Natural killer cell (primary cell): ENCODE data around the gene SYCP2. TPM values are rescaled to one million over a fixed set of nuclear protein-coding genes. Genes with fewer than 3 reads are reported as not detected.
A peak's percentile ranks its signal among the peaks of the same experiment; 100 is the strongest.

Experiments used
- ATAC-seq, 3 donors: fragments of 150-1000 bp in 2 of 3; fragments of 200-7000 bp in 1 of 3; cut with Tn5 transposase; 1 replicate in 1 of 3; 2 replicates in 2 of 3; pipeline ENCODE4 v1.10.0; 2021; ENCODE audit warnings: mild to moderate bottlenecking in 2 of 3, moderate library complexity in 2 of 3
- DNase-seq, 2 donors: peaks; one replicate each; pipeline versions ENCODE4 v3.0.0 to v3.0.0-alpha.2; 2013 to 2021; ENCODE audit warnings: mixed read lengths in 1 of 2
- H3K27ac ChIP-seq: one replicate; pipeline ENCODE4 v1.5.1; 2013; ENCODE audit warnings: mild to moderate bottlenecking, low read length
- H3K27me3 ChIP-seq: one replicate; pipeline ENCODE4 v1.6.1; 2013; ENCODE audit warnings: low read length; ENCODE audit not compliant: control insufficient read depth, insufficient read depth
- H3K36me3 ChIP-seq: one replicate; pipeline ENCODE4 v1.6.1; 2013; ENCODE audit warnings: low read length; ENCODE audit not compliant: control insufficient read depth, insufficient read depth
- H3K4me1 ChIP-seq: one replicate; pipeline ENCODE4 v1.6.1; 2013; ENCODE audit warnings: low read length; ENCODE audit not compliant: control insufficient read depth, insufficient read depth
- H3K4me3 ChIP-seq: one replicate; pipeline ENCODE4 v1.5.1; 2013; ENCODE audit warnings: low read length
- H3K9me3 ChIP-seq: one replicate; pipeline ENCODE4 v1.6.1; 2013; ENCODE audit warnings: low read length; ENCODE audit not compliant: control insufficient read depth, insufficient read depth
- H3K27ac Mint-ChIP-seq, 2 donors: one replicate each; pipeline ENCODE4 v1.8.0; 2022; ENCODE audit warnings: mild to moderate bottlenecking in 2 of 2, mixed read lengths in 2 of 2, moderate library complexity in 1 of 2
- H3K27me3 Mint-ChIP-seq, 2 donors: one replicate each; pipeline ENCODE4 v1.8.0; 2022; ENCODE audit warnings: low read depth in 2 of 2, mixed read lengths in 2 of 2
- H3K36me3 Mint-ChIP-seq: one replicate; pipeline ENCODE4 v1.8.0; 2022; ENCODE audit warnings: mixed read lengths
- H3K4me1 Mint-ChIP-seq, 2 donors: one replicate each; pipeline ENCODE4 v1.8.0; 2022; ENCODE audit warnings: mixed read lengths in 2 of 2
- H3K4me3 Mint-ChIP-seq: one replicate; pipeline ENCODE4 v1.8.0; 2022; ENCODE audit warnings: mild to moderate bottlenecking, moderate library complexity, mixed read lengths
- H3K9me3 Mint-ChIP-seq, 2 donors: one replicate each; pipeline ENCODE4 v1.8.0; 2022; ENCODE audit warnings: mixed read lengths in 2 of 2
- WGBS: methylation state at CpG from one replicate; pipeline ENCODE4 v1.1.7; 2013; ENCODE audit warnings: missing lambda C conversion rate; ENCODE audit not compliant: insufficient coverage; 5-methylcytosine and 5-hydroxymethylcytosine counted together
- intact Hi-C: fragments of 100-400 bp; cut with micrococcal nuclease; formaldehyde crosslinking; loops from one replicate; pipeline ENCODE4 v1.14.2; 2022
- total RNA-seq, 4 donors: library from RNA; stranded (reverse); fragments of 120-200 nt in 1 of 4; gene quantifications; one replicate each; pipeline versions ENCODE4 v1.2.3 to v1.2.4, GENCODE V29; 2013 to 2022
- TF ChIP-seq, protein P1 (sequence below): fragments of 200-600 bp; IDR thresholded peaks from one replicate; pipeline ENCODE4 v1.8.0; 2022; ENCODE audit warnings: antibody characterized with exemption

Gene SYCP2
- total RNA-seq, 3 donors from 2014 or later (not counting 1 experiment from before 2014, with no cell fraction given): 5.9 to 8.6 (median 7.0) TPM

DNA sequence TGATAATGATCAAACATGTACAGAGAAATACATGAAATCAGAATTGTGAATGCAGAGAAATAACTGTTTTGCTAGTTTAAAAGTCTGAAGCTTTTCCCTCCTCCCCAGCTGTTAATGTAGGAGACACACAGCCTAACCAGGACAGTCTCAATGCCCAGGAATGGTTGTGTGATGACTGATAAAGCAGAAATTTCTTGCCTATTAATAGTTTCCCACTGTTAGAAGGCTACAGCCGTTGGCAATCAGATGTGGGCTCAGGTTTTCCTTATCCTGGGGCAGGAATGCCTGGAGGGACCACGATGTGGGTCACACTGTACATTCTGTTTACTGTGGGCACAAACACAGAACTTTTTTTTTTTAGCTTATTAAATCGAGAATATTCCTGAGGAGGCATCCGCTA is 4.8 kb upstream of the SYCP2 start:
- TF ChIP-seq, protein P1, sequence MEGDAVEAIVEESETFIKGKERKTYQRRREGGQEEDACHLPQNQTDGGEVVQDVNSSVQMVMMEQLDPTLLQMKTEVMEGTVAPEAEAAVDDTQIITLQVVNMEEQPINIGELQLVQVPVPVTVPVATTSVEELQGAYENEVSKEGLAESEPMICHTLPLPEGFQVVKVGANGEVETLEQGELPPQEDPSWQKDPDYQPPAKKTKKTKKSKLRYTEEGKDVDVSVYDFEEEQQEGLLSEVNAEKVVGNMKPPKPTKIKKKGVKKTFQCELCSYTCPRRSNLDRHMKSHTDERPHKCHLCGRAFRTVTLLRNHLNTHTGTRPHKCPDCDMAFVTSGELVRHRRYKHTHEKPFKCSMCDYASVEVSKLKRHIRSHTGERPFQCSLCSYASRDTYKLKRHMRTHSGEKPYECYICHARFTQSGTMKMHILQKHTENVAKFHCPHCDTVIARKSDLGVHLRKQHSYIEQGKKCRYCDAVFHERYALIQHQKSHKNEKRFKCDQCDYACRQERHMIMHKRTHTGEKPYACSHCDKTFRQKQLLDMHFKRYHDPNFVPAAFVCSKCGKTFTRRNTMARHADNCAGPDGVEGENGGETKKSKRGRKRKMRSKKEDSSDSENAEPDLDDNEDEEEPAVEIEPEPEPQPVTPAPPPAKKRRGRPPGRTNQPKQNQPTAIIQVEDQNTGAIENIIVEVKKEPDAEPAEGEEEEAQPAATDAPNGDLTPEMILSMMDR: no peak
- H3K9me3 ChIP-seq: no peaks in the 10 kb centered on the region
- H3K27me3 ChIP-seq: no peaks in the 10 kb centered on the region
- H3K9me3 Mint-ChIP-seq: no peaks in the 10 kb centered on the region
- intact Hi-C loops: no loop called here
- no peaks in the 10 kb centered on the region for H3K36me3 Mint-ChIP-seq
- peaks cover 14% of the 10 kb centered on the region for H3K36me3 ChIP-seq
- H3K4me1 Mint-ChIP-seq: peaks cover 35 to 40% of the 10 kb centered on the region in 2 donors
- H3K4me1 ChIP-seq: peaks cover 25% of the 10 kb centered on the region
- H3K27ac Mint-ChIP-seq: peak overlapping the region; percentile 37 to 74
- ATAC-seq (no peak), DNase-seq (no peak)
- 81% methylated on average over 4 of the region's 4 CpGs for whole genome bisulfite sequencing
- no peaks in the 10 kb centered on the region for H3K27me3 Mint-ChIP-seq
- no peak overlapping the region for H3K4me3 ChIP-seq
- no peak overlapping the region for H3K27ac ChIP-seq
- H3K4me3 Mint-ChIP-seq: peak overlapping the region; percentile 87

DNA sequence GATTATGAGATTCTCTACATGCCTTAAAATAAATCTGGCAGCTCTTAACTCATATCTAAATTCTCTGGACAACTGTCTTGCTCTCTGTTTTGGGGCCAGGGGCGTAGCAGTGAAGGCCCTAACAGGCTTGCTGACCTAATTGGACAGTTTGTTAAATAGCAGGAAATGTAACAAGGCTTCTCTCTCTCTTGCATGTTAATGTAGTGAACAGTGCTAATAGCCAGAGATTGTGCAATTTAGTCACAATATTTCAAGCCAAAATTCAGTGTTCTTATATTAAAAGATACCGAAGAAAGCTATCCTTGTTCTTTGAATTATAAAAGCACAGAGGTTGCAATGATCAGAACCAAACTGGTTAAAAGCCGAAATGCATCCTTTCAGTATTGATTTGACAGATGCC is 3.7 kb upstream of the SYCP2 start:
- intact Hi-C loops: no loop called here
- ATAC-seq (no peak), DNase-seq (no peak)
- Mint-ChIP-seq H3K9me3 (no peaks in the 10 kb centered on the region), H3K27me3 (no peaks in the 10 kb centered on the region), H3K4me1 (peaks cover 35 to 37% of the 10 kb centered on the region in 2 donors), H3K27ac (no peak overlapping the region), H3K4me3 (no peak overlapping the region), H3K36me3 (no peaks in the 10 kb centered on the region)
- TF ChIP-seq, protein P1: no peak
- Histone ChIP-seq H3K9me3 (no peaks in the 10 kb centered on the region), H3K4me3 (no peak overlapping the region), H3K4me1 (peaks cover 30% of the 10 kb centered on the region), H3K27me3 (no peaks in the 10 kb centered on the region), H3K36me3 (peaks cover 4% of the 10 kb centered on the region), H3K27ac (no peak overlapping the region)
- 88% methylated on average over 3 of the region's 3 CpGs for WGBS

DNA sequence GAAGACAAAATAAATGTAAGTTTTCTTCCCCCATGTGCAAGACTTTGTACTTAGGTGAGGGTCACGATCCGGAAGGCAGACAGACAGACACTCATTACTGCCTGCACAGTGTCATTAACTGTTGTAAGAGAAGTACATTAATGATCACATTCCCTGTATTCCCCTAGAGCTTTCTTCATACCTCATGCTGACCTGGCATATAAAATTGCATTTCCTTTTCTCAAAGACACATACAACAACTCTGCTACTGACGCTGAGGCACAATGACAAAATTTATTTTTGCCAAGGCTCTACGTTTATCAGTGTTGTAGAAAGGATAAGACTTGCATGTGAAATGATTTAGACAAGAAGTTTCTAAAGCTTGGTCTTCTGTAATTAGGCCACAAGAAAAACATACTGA is 3.0 kb upstream of the SYCP2 start:
- Histone ChIP-seq H3K27me3 (no peaks in the 10 kb centered on the region), H3K4me3 (no peak overlapping the region), H3K9me3 (no peaks in the 10 kb centered on the region), H3K36me3 (peaks cover 4% of the 10 kb centered on the region), H3K27ac (no peak overlapping the region), H3K4me1 (peaks cover 30% of the 10 kb centered on the region)
- H3K36me3 Mint-ChIP-seq: no peaks in the 10 kb centered on the region
- peaks cover 30 to 33% of the 10 kb centered on the region in 2 donors for H3K4me1 Mint-ChIP-seq
- H3K4me3 Mint-ChIP-seq: no peak overlapping the region
- no peak for DNase-seq
- TF ChIP-seq, protein P1: no peak
- 87% methylated on average over 2 of the region's 4 CpGs for WGBS
- no peak for ATAC-seq
- intact Hi-C loops: no loop called here
- no peak overlapping the region for H3K27ac Mint-ChIP-seq
- no peaks in the 10 kb centered on the region for H3K27me3 Mint-ChIP-seq
- no peaks in the 10 kb centered on the region for H3K9me3 Mint-ChIP-seq

DNA sequence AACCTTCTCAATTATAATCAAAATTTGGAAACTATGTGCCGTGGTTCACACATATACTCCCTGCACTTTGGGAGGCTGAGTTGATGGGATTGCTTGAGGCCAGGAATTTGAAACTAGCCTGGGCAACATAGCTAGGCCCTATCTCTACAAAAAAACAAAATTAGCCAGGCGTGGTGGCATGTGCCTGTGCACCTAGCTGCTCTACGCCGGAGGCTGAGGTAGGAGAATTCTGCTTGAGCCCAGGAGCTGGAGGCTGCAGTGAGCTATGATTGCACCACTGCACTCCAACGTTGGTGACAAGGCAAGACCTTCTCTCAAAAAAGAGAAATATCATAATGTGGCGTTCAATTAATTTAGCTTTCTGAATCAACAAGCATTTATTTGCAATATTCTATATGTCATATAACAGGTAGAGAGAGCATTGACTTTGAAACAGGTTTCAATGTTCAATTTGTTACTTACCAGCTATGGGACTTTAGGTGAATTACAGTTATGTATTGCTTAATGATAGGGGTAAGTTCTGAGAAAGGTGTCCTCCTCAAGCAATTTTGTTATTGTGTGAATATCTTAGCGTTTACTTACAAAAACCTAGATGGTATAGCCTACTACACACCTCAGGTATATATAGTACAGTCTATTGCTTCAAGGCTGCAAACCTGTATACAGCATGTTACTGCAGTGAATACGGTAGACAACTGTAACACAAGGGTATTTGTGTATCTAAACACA is 2.2 kb upstream of the SYCP2 start:
- DNase-seq: no peak
- no peaks in the 10 kb centered on the region for H3K27me3 ChIP-seq
- Mint-ChIP-seq H3K4me1 (peaks cover 22 to 25% of the 10 kb centered on the region in 2 donors), H3K4me3 (peak overlapping the region; percentile 21), H3K36me3 (no peaks in the 10 kb centered on the region), H3K9me3 (no peaks in the 10 kb centered on the region), H3K27ac (no peak overlapping the region), H3K27me3 (no peaks in the 10 kb centered on the region)
- intact Hi-C loops: no loop called here
- H3K4me1 ChIP-seq: peaks cover 25% of the 10 kb centered on the region
- no peak overlapping the region for H3K27ac ChIP-seq
- 94% methylated on average over 6 of the region's 8 CpGs for WGBS
- no peak overlapping the region for H3K4me3 ChIP-seq
- TF ChIP-seq, protein P1: no peak
- no peak for ATAC-seq
- no peaks in the 10 kb centered on the region for H3K9me3 ChIP-seq
- peaks cover 4% of the 10 kb centered on the region for H3K36me3 ChIP-seq
